GM06990 (cell line): Measurements from ENCODE around the gene HPD.
"Not testable (repeated sequence)": the region's sequence is repeated elsewhere in the genome, so short reads cannot be mapped to it uniquely, and the experiment has no call there.

Experiments
- DNase-seq: peaks from one replicate; pipeline ENCODE4 v3.0.0-alpha.2; 2011; ENCODE audit not compliant: insufficient read length; ENCODE audit errors: extremely low read depth
- H3K27me3 ChIP-seq: replicated peaks from 2 replicates; pipeline ENCODE4 v1.6.0; 2011; ENCODE audit warnings: low read length; ENCODE audit not compliant: control insufficient read depth, insufficient read depth
- H3K36me3 ChIP-seq: 2 replicates; pipeline ENCODE4 v1.5.1; 2011; ENCODE audit warnings: low read length; ENCODE audit not compliant: control insufficient read depth, insufficient read depth
- H3K4me3 ChIP-seq: replicated peaks from 2 replicates; pipeline ENCODE4 v1.5.1; 2011; ENCODE audit warnings: low read depth, mild to moderate bottlenecking, control low read depth, low read length
- CTCF ChIP-seq: IDR thresholded peaks from 2 replicates; pipeline ENCODE4 v1.5.1; 2011; ENCODE audit warnings: low read length, control low read depth, mild to moderate bottlenecking, inconsistent platforms; ENCODE audit not compliant: insufficient read depth, poor library complexity, severe bottlenecking

The HPD gene

GRCh38 chr12:121894633-121895032 is 36.0 kb upstream of the HPD start:
- peaks cover 15% of the 10 kb centered on the region for H3K36me3 ChIP-seq
- H3K27me3 ChIP-seq = no peaks in the 10 kb centered on the region
- no peak for DNase-seq
- no peak for TF ChIP-seq CTCF
- no peak overlapping the region for H3K4me3 ChIP-seq

GRCh38 chr12:121893961-121894460 is 35.4 kb upstream of the HPD start:
- Histone ChIP-seq H3K4me3 (no peak overlapping the region), H3K36me3 (peaks cover 9% of the 10 kb centered on the region), H3K27me3 (no peaks in the 10 kb centered on the region)
- DNase-seq = no peak
- no peak for TF ChIP-seq CTCF

DNA sequence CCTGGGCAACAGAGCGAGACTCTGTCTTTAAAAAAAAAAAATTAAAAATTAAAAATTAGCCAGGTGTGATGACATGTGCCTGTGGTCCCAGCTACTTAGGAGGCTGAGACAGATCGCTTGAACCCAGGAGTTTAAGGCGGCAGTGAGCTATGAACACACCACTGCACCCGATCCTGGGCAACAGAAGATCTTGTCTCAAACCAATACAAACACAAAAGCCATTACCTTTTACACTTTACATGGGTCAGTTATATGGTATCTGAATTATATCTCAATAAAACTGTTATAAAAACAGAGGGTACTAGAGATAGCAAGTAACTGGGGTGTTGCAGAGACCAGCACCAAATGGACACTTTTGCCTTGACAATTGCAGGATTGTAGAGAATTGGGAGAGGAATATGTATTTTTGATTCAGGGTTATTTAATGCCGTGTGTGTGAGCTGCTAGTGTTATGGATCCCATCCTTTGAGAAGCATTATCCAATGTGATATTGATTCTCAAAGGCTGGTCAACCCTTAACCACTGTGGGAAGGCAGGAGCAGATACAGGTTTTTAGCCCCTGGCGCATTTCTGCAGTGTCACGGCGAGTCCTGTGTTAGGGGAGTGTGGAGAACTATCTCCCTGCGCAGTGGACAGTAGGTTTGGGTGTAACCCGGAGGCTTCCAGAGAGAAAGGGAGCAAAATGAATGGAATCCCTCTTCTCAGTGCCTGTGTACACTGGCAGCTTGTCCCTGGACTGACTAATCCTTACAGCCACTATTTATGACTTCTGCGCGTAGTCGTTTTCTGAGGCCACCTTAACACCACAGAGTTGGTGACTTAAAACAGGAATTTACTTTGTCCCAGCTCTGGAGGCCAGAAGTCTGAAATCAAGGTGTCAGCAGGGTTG is 34.3 kb upstream of the HPD start:
- no peaks in the 10 kb centered on the region for H3K27me3 ChIP-seq
- TF ChIP-seq CTCF = no peak
- no peak overlapping the region for H3K4me3 ChIP-seq
- peaks cover 6% of the 10 kb centered on the region for H3K36me3 ChIP-seq
- no peak for DNase-seq

GRCh38 chr12:121889661-121890060 is 31.0 kb upstream of the HPD start:
- H3K27me3 ChIP-seq, H3K36me3 ChIP-seq, DNase-seq: not testable (repeated sequence)
- H3K4me3 ChIP-seq = peak overlapping the region; percentile 89

DNA sequence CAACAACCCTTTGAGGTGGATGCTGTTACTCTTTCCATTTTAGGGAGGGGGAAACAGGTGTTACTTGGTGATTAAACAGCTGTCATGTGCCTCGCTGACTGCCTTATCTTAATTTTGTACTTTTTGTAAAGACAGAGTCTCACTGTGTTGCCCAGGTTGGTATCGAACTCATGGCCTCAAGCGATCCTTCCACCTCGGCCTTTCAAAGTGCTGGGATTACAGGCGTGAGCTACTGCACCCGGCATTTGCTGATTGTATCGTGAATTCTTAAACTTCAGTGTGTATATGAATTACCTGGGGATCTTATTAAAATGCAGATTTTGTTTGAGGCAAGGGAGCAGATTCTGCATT is 30.6 kb upstream of the HPD start:
- Histone ChIP-seq H3K27me3 (no peaks in the 10 kb centered on the region), H3K36me3 (peaks cover 3% of the 10 kb centered on the region; the same call in 1 of the 2 replicates), H3K4me3 (peak overlapping the region; percentile 89)
- TF ChIP-seq CTCF = no peak
- no peak for DNase-seq

- peak; percentile 91 for TF ChIP-seq CTCF
- Histone ChIP-seq H3K4me3 (peak within 1 kb of the TSS; percentile 89), H3K36me3 (peaks cover 3% of the 10 kb centered on the region; the same call in 1 of the 2 replicates), H3K27me3 (no peaks in the 10 kb centered on the region)
- DNase-seq = peak; percentile 98
Observed at GRCh38 chr12:121888478-121889273, 30.0 kb upstream of the HPD start, which contains the start of gene PSMD9. PSMD9 (plus strand) TSS chr12:121888790; CDS start chr12:121888857, 67 bp downstream.
